Uterus (tissue), 2 donors: ENCODE measurements around the gene EMD.

Experiments used
- CTCF ChIP-seq, 4 experiments: fragments of 200-600 bp in 2 of 4; fragments of 450-650 bp in 2 of 4; sonication (generic) in 2 of 4; IDR thresholded peaks; one replicate each; pipeline ENCODE4 v1.5.1; 2016 to 2019; ENCODE audit warnings: antibody characterized with exemption in 4 of 4, mild to moderate bottlenecking in 2 of 4, moderate library complexity in 1 of 4
- POLR2A ChIP-seq, 2 donors: fragments of 450-650 bp; IDR thresholded peaks; one replicate each; pipeline ENCODE4 v1.6.1; 2016; ENCODE audit warnings: antibody characterized with exemption in 2 of 2, mild to moderate bottlenecking in 1 of 2, moderate library complexity in 1 of 2

GRCh38 chrX:154363706-154364439, 15.2 kb upstream of the EMD start:
- no peak for TF ChIP-seq POLR2A (IDR thresholded peaks at IDR 0.05)
- TF ChIP-seq CTCF (IDR thresholded peaks at IDR 0.05): no peak
